PC-9 (cell line): Measurements from ENCODE around the gene GOLGA6A.

ENCODE experiments used
- CTCF ChIP-seq: fragments of 200-600 bp; sonication (generic); conservative IDR thresholded peaks from 2 replicates; pipeline ENCODE4 v1.6.1; 2017; ENCODE audit warnings: mixed run types, antibody characterized with exemption, mild to moderate bottlenecking, moderate library complexity
- EZH2 ChIP-seq: fragments of 200-600 bp; sonication (generic); IDR thresholded peaks from 2 replicates; pipeline ENCODE4 v1.8.0; 2017; ENCODE audit warnings: antibody characterized with exemption, low read depth

DNA sequence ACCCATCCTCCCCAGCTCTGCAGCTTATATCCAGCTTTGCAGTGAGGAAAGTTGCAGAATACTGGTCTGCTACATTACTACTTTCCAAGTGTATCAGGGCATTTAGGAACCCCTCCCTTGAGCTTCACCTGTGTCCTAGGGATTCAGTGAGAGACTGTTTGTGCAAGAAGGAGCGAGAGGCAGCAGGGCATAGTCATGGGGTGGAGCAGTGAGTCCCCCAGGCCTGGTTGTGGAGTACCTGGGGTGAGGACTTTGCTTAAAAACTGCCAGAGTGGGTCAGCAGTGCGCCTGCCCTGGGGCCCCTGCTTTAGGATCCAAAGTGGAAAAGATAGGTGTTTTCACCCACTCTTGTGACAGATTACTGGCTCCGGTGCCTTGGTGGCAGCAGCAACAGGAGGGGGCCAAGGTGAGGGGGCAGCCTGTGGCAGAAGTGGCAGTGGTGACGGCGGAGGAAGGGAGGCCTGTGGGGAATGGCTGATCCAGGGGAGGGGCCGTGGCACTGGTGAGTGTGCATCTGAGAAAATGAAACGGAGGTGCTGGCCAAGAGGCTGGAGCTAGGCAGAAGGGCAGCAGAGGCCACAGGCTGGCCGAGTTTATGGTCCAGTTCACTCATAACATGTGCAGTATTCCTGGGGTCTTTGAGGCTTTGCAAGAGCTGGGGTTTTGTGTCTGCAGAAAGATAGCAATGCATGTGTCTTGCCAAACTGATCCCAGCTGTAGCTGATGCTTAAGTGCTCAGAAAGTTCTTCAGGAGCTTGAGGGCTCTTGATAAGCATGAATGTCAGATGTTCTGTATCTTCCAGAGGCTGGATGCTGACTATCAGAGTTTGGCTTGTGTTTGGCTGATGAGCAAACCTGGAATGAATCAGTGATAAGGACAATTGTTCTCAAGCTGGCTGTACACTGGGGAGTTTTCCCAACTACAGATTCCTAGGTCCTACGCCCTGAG lies 43.4 kb downstream of the GOLGA6A start:
- TF ChIP-seq CTCF = no peak
- TF ChIP-seq EZH2 = no peak
